GM12892 (cell line): ENCODE data around the gene JMJD8.

Source experiments
- POLR2A ChIP-seq: IDR thresholded peaks from 2 replicates; pipeline ENCODE4 v1.6.1; 2011; ENCODE audit warnings: low read depth, low read length, control low read depth
- POLR2AphosphoS5 ChIP-seq: IDR thresholded peaks from 2 replicates; pipeline ENCODE4 v1.6.1; 2011; ENCODE audit warnings: low read depth, low read length, control low read depth
- TAF1 ChIP-seq: IDR thresholded peaks from 2 replicates; pipeline ENCODE4 v1.6.1; 2011; ENCODE audit warnings: low read depth, mild to moderate bottlenecking, control low read depth, low read length, borderline replicate concordance

- TF ChIP-seq TAF1 (no peak), POLR2A (no peak), POLR2AphosphoS5 (no peak)
Measured at GRCh38 chr16:682493-683395, 1.4 kb downstream of the JMJD8 start.
